H1 (cell line): ENCODE data around the gene CSNK1G2. TPM values are rescaled to one million over a fixed set of nuclear protein-coding genes. Genes with fewer than 3 reads are reported as not detected.

Experiments used
- CHD1 ChIP-seq: IDR thresholded peaks from 2 replicates; pipeline ENCODE4 v1.6.1; 2012; ENCODE audit warnings: low read depth, low read length, improper control_type of control experiment
- SP2 ChIP-seq: IDR thresholded peaks from 2 replicates; pipeline ENCODE4 v1.6.1; 2012; ENCODE audit warnings: mild to moderate bottlenecking, low read length, inconsistent platforms
- polyA plus RNA-seq, 7 experiments: library from polyadenylated mRNA; depleted of rRNA in 3 of 7; stranded (reverse) in 5 of 7; unstranded in 2 of 7; fragments of >200 nt in 5 of 7; fragments of 200-250 nt in 2 of 7; gene quantifications; 1 replicate in 5 of 7; 2 replicates in 1 of 7; 4 replicates in 1 of 7; pipeline versions ENCODE4 v1.2.1 to v1.2.3, GENCODE V29; 2011 to 2013; ENCODE audit warnings: missing spikeins in 2 of 7, mixed read lengths in 2 of 7
- total RNA-seq: library from RNA; stranded (reverse); fragmentation: NEBNext Ultra II Directional; extraction: Animal tissue kit (Norgen Biotek cat#: 25700); gene quantifications from 2 replicates; pipeline ENCODE4 v1.2.1, GENCODE V29; 2021

Gene CSNK1G2
- total and polyA plus RNA-seq, 2 of the 8 experiments (the other 6 are each of a cell fraction or from before 2014, with no cell fraction given): 99.5 to 130 TPM

- TF ChIP-seq SP2: no peak
- no peak for TF ChIP-seq CHD1
Measured at GRCh38 chr19:1990230-1991017, 49.5 kb downstream of the CSNK1G2 start (continued).
